ENCODE measurements around the gene NAALADL2. TPM values are rescaled to one million over a fixed set of nuclear protein-coding genes. Genes with fewer than 3 reads are reported as not detected.

Gene NAALADL2
- total and polyA plus RNA-seq, 2 of the 4 experiments (the other 2 are of a cell fraction): 3.8 to 19.2 TPM

DNA sequence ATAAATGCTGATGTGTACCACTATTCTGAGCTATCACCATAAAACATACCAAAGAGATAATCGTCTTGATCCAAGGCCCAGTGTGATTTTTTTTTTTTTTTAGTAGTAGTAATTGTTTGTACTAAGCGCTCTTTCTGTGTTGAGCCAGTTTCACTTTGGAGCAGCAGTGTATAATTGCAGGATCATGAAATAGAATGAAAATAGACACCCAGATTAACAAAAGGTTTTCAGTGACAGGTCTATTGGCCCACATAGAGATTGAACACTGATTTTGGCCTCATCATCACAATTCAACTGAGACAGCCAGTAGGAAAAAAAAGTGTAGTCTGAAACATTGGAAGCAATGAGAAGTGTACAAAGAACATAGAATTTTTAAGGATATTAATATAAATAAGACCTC, 749.8 kb downstream of the NAALADL2 start:
- H3K23ac ChIP-seq (ENCODE audit: low read depth, low read length): no peak overlapping the region
- H2BK120ac ChIP-seq (ENCODE audit: low read depth, low read length): no peak overlapping the region
- H3K27ac ChIP-seq (ENCODE audit: insufficient read depth, low read length): no peak overlapping the region
- no peaks in the 10 kb centered on the region for H3K9me3 ChIP-seq (ENCODE audit: control insufficient read depth, insufficient read depth, low read length)
- no peak overlapping the region for H2AK5ac ChIP-seq (ENCODE audit: low read depth, low read length)
- TF ChIP-seq FOS (IDR thresholded peaks at IDR 0.05; ENCODE audit: low read depth, low read length): no peak
- no peak for TF ChIP-seq RCOR1 (IDR thresholded peaks at IDR 0.05; ENCODE audit: insufficient replicate concordance, low read length)
- TF ChIP-seq CHD1 (IDR thresholded peaks at IDR 0.05; ENCODE audit: low read depth, low read length): no peak
- TF ChIP-seq, protein P1, sequence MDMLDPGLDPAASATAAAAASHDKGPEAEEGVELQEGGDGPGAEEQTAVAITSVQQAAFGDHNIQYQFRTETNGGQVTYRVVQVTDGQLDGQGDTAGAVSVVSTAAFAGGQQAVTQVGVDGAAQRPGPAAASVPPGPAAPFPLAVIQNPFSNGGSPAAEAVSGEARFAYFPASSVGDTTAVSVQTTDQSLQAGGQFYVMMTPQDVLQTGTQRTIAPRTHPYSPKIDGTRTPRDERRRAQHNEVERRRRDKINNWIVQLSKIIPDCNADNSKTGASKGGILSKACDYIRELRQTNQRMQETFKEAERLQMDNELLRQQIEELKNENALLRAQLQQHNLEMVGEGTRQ (IDR thresholded peaks at IDR 0.05; ENCODE audit: low read depth, low read length): no peak
- no peak overlapping the region for H3K18ac ChIP-seq (ENCODE audit: low read depth, low read length)
- H3K9me1 ChIP-seq (ENCODE audit: insufficient read depth, low read length): no peaks in the 10 kb centered on the region
- intact Hi-C loops (cut with micrococcal nuclease): no loop called here
- no peak overlapping the region for H4K5ac ChIP-seq (ENCODE audit: low read depth, low read length)
- in situ Hi-C loops (cut with MboI; ENCODE audit: low sequenced_read_pairs): no loop called here
- no peak overlapping the region for H3K9ac ChIP-seq (ENCODE audit: low read depth, low read length)
- H4K91ac ChIP-seq (ENCODE audit: insufficient read depth, low read depth, low read length): no peak overlapping the region
- H3K56ac ChIP-seq (ENCODE audit: extremely low read depth, insufficient read depth, low read length): no peak overlapping the region
- no peak overlapping the region for H2AFZ ChIP-seq (replicated peaks; ENCODE audit: low read length, poor library complexity)
- H2BK20ac ChIP-seq (ENCODE audit: low read depth, low read length): no peak overlapping the region
- H3K79me1 ChIP-seq (ENCODE audit: low read depth in 1 of 2, low read length in 2 of 2): no peaks in the 10 kb centered on the region
- ChIA-PET CTCF (interaction anchor here (0.6 to 1.2 kb wide), 3 partner anchors 10 to 1151 kb away, joined by 3 to 6 read pairs (median 4); no protein-coding TSS in a partner anchor), POLR2A (ENCODE audit: unreplicated experiment) (no interaction called here)
- no peak overlapping the region for H3K4ac ChIP-seq (ENCODE audit: low read depth, low read length)
- dilution Hi-C loops (cut with HindIII; ENCODE audit: low sequenced_read_pairs, unreplicated experiment): no loop called here
- H4K8ac ChIP-seq (ENCODE audit: low read depth in 2 of 2, low read length in 2 of 2): no peak overlapping the region
- H4K20me1 ChIP-seq (ENCODE audit: insufficient read depth, low read length): no peaks in the 10 kb centered on the region
- H3K36me3 ChIP-seq (ENCODE audit: control insufficient read depth, insufficient read depth, low read length): no peaks in the 10 kb centered on the region
- no peaks in the 10 kb centered on the region for H3K27me3 ChIP-seq (ENCODE audit: control insufficient read depth, insufficient read depth, low read length)
- H3K4me1 ChIP-seq (ENCODE audit: control insufficient read depth, insufficient read depth, low read length): no peaks in the 10 kb centered on the region
- BruUV-seq (replicated peaks): no TSS peak
- no peak overlapping the region for H2AK9ac ChIP-seq (replicated peaks; ENCODE audit: low read depth, low read length, poor library complexity)
- no peak overlapping the region for H2BK15ac ChIP-seq (ENCODE audit: low read depth, low read length)
- DNase-seq (no peak), ATAC-seq (ENCODE audit: low read depth) (no peak)
- no peak overlapping the region for H3K14ac ChIP-seq (replicated peaks; ENCODE audit: low read depth, low read length)
- no CpG with 5 or more reads among the region's 2 CpGs for WGBS, 2 experiments (ENCODE audit: extremely low coverage in 2 of 2, insufficient read length in 1 of 2)
- H3K4me3 ChIP-seq (ENCODE audit: insufficient read depth, low read depth, low read length): no peak overlapping the region
- H3K4me2 ChIP-seq (ENCODE audit: low read depth, low read length): no peak overlapping the region
- H2BK5ac ChIP-seq (ENCODE audit: low read depth, low read length, poor library complexity, severe bottlenecking): no peak overlapping the region

All from IMR-90 (cell line).